GM23338 (cell line): ENCODE measurements around the gene ASB11.

Experiments
- EZH2phosphoT487 ChIP-seq: fragments of 200-600 bp; sonication (generic); IDR thresholded peaks from one replicate; pipeline ENCODE4 v1.8.1; 2018; ENCODE audit warnings: antibody characterized with exemption; ENCODE audit not compliant: unreplicated experiment
- JUNB ChIP-seq: IDR thresholded peaks from one replicate; pipeline ENCODE4 v1.6.1; 2016; ENCODE audit warnings: antibody characterized with exemption; ENCODE audit not compliant: unreplicated experiment
- POLR2AphosphoS5 ChIP-seq: IDR thresholded peaks from 2 replicates; pipeline ENCODE4 v1.6.1; 2016; ENCODE audit warnings: antibody characterized with exemption, low read depth
- STAT1 ChIP-seq: IDR thresholded peaks from one replicate; pipeline ENCODE4 v1.6.1; 2016; ENCODE audit warnings: antibody characterized with exemption; ENCODE audit not compliant: unreplicated experiment
- TF ChIP-seq, protein P1 (sequence below), 2 experiments: fragments of 200-600 bp in 1 of 2; sonication (generic) in 1 of 2; conservative IDR thresholded peaks; 2 replicates each; pipeline versions ENCODE4 v1.5.1 to v1.6.1; 2016 to 2017; ENCODE audit warnings: antibody characterized with exemption in 2 of 2, low read depth in 2 of 2, mild to moderate bottlenecking in 2 of 2, moderate library complexity in 1 of 2

DNA sequence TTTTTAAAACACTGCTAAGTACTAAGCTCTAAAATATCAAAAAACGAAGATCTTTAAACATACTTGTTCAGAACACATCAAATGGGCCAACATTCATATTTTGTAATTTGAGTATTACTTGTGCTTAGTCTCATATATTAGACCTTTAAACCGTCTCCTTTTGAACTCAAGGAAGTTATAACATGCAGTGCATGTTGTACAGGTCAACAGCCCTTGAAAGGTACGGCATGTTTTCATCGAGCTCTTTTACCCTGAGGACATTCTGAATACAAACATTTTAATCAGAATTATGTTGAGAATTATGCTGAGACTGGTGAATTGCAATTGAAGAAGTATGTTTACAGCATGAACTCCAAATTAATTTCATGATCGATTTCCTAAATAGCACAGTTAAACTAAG lies 7.0 kb upstream of the ASB11 start:
- no peak for TF ChIP-seq POLR2AphosphoS5
- TF ChIP-seq, protein P1, sequence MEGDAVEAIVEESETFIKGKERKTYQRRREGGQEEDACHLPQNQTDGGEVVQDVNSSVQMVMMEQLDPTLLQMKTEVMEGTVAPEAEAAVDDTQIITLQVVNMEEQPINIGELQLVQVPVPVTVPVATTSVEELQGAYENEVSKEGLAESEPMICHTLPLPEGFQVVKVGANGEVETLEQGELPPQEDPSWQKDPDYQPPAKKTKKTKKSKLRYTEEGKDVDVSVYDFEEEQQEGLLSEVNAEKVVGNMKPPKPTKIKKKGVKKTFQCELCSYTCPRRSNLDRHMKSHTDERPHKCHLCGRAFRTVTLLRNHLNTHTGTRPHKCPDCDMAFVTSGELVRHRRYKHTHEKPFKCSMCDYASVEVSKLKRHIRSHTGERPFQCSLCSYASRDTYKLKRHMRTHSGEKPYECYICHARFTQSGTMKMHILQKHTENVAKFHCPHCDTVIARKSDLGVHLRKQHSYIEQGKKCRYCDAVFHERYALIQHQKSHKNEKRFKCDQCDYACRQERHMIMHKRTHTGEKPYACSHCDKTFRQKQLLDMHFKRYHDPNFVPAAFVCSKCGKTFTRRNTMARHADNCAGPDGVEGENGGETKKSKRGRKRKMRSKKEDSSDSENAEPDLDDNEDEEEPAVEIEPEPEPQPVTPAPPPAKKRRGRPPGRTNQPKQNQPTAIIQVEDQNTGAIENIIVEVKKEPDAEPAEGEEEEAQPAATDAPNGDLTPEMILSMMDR (conservative IDR thresholded peaks at IDR 0.05; ENCODE audit: low read depth in 2 of 2) = no peak
- TF ChIP-seq EZH2phosphoT487 = no peak
- no peak for TF ChIP-seq JUNB
- TF ChIP-seq STAT1 = no peak
